NCI-H2196 treated with DMSO at 0.1 percent for 48 hours (cell line): ENCODE measurements around the gene CFAP100.

Source experiments
- DNase-seq: peaks from one replicate; lab custom pipeline; 2025; ENCODE audit not compliant: unreplicated experiment; lab: John Stamatoyannopoulos, UW

The CFAP100 gene

DNA sequence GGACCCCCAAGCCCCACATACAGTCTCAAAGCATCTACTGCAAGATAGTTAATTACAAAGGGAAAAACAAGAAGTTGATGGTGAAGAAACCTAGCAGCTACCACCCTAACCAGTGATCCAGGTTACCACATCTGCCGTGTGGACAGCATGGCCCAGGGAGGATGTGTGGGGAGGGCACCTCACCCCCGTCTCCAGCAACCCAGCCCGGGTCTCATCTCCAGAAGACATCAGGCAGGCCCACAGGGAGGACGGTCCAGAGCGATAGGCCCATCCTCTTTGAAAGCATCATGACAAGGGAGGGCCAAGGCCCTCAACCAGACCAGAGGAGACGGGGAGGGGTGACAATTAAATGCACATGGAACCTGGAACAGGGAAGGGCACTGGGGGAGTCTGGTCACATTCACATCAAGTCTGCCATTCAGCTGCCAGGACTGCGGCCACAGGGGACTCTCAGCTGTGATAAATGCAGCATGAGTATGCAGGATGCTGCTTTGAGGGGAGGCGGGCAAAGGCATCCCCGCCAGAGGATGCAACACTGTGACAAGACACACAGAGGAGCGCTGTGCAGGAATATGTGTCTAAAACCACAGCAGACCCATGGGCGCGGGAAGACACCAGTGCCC lies 62.2 kb downstream of the CFAP100 start:
- no peak for DNase-seq

DNA sequence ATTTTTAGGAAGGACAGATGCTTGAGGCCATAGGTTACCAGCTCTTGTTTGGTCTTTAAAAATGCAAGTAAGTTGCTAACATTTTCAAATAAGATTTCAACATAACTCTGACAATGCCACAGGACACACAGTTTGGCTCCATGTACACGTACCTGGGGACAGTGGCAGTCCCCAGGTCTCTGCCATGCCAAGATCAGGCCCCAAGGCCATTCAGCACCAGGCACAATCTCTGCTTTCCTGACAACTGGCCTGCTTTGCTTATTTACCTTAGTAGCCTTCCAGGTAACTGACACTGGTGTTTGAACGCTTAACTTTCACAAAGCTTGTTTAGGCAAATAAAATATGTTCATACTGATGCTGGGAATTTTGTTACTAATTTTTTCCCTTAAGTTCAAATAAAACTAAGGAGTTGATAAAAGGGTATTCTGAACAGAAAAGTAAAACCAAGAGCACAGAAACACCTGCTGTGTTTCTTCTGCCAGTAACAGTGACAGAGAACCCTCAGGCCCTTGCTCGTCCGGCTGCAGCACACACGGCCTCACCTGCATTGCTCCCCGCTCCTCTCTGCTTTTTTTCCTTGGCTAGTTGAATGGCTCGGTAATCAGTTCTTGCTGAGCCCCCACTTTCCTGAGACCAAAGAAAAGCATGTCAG lies 64.5 kb downstream of the CFAP100 start:
- no peak for DNase-seq

DNA sequence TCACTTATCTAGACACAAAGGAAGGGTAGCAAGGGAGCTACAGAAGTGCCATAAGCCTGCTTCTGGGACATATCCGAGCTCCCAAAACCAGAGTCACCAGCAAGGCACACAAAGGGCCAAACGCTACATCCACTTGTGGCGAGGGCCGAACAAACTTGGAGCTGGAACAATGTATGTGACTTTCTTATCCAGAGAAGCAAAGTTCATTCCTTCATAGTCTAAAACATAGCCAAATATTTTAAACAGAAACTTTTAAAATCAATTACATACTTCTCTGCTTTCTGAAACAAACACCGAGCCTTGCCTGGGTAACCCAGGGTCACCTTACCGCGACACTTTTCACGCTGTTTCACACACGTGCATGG lies 65.0 kb downstream of the CFAP100 start:
- no peak for DNase-seq

- no peak for DNase-seq
Observed at GRCh38 chr3:126460381-126460780, 65.7 kb downstream of the CFAP100 start.

GRCh38 chr3:126461450-126462070 lies 66.9 kb downstream of the CFAP100 start:
- DNase-seq, result no peak

DNA sequence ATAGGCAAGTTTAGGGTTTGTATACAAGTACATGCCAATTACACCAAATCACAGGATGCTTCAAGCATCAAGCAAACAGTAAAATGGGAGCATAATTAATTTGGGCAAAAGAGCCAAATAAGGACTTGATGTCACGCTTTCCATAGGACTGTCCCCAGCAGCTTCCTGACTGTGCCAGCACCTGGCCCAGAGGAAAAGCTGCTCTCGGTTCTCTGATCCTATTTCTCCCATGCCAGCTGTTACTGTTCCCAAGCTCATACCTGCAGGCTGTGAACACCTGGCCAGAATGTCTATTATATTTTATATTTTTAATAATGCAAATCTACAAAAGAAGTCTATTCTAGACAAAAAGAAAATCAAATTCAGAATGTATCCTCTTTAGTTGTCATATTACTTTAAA lies 68.8 kb downstream of the CFAP100 start:
- no peak for DNase-seq

- DNase-seq, result no peak
Observed at GRCh38 chr3:126464093-126464492, 69.4 kb downstream of the CFAP100 start.

DNA sequence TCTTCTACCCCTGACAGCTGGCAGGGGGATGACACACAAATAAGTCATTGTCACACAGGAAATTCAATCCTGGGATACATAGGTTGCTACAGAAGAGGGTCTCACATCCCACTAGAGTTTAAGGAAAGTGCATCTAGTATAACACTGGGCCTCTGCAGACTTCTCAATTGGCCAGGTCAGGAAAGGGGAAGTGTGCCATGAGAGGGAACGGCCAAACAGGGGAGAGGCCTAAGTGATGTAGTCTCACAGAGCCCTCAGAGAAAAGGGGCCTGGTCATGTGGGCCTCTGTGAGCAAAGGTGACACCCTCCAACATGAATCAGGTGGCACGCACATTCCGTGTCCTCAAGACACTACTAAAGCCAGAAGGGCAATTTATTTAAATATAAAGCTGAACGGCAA lies 69.8 kb downstream of the CFAP100 start:
- DNase-seq, result no peak

GRCh38 chr3:126464997-126465396 lies 70.3 kb downstream of the CFAP100 start:
- no peak for DNase-seq

DNA sequence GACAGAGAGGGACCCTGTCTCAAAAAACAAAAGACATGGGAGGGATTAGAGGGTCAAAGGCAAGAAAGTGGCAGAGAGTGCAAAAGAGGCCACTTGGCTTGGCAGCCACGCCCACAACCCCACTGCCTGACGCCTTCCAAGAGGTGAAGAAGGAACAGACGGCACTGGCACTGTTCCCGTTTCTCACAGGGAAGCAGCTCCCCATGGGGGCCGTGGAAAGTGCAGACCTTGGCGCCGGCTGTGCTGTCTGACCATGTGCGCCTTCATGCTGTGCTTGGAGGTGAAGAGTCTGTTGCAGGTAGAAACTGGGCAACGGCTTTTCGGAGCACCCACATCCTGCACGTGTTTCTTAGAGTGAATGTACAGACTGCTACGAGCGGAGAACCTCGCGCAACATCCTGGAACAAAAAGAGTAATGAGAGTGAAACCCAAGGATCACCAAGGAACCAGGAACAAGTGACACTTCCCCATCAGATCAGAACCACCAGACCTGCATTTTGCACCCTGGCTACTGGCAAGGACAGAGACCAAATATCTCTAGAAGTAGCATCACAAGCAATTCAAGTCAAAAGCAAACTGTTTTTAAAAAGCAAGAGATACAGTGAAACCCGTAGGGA lies 71.3 kb downstream of the CFAP100 start:
- DNase-seq, result no peak

- DNase-seq, result peak; percentile 19
Observed at GRCh38 chr3:126466886-126467610, 72.3 kb downstream of the CFAP100 start.

GRCh38 chr3:126467611-126467955 lies 72.9 kb downstream of the CFAP100 start:
- DNase-seq, result no peak

GRCh38 chr3:126468028-126468891 lies 73.6 kb downstream of the CFAP100 start:
- no peak for DNase-seq

DNA sequence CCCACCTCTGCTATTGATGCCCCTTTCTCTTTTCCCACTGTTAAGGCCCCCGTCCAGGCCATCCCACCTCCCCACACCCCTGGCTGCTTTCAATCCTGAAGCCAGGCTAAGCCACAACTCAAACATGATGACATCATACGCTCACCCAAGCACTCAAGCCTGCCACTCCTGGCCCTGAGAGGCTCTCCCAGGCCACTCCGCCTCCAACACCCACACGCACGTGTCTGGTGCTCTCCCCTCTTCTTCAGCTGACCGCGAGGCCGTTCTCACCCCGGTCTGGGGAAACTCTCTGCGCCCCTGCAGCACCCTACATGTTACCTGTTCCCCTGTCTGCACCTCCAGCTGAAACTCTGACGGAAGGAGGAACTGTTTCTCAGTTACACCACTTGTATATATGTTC lies 74.8 kb downstream of the CFAP100 start:
- no peak for DNase-seq

GRCh38 chr3:126472277-126473006 lies 77.7 kb downstream of the CFAP100 start:
- peak; percentile 63 for DNase-seq

DNA sequence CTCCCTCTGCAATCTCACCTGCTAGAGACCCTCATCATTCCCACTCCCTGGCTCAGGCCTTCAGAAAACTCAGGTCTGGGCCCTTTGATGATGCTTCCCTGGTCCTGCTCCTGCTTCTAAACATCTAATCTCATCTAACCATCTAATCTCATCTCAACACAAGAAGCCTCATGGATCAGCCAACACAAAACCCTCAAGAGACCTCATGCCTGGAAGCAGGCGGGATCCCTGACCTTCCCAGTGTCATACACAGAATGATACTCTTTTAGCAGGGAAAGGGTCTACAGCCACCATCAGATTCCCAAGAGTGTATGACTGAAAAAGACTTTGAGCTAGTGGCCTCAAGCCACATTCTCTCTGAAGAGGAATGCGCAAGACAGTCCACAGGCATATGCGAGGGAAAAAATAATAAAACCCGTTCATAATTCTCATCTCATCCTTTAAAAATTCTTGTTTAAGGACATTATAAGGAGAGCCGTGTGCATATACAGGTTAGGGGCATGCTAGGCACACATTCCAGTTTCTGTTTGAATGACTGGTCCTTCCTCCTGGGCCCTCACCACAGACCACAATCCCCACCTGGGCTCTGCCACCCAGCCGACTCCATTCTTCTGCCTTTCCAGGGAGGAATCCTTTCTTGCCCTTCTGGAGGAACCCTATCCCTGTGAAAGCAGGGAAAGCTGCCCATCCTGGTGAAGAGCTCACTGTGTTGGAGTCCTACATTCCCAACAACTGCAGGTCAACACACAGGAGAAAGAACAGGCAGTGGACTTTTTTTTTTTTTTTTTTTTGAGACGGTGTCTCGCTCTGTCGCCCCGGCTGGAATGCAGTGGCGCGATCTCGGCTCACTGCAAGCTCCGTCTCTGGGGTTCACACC lies 78.8 kb downstream of the CFAP100 start:
- no peak for DNase-seq

DNA sequence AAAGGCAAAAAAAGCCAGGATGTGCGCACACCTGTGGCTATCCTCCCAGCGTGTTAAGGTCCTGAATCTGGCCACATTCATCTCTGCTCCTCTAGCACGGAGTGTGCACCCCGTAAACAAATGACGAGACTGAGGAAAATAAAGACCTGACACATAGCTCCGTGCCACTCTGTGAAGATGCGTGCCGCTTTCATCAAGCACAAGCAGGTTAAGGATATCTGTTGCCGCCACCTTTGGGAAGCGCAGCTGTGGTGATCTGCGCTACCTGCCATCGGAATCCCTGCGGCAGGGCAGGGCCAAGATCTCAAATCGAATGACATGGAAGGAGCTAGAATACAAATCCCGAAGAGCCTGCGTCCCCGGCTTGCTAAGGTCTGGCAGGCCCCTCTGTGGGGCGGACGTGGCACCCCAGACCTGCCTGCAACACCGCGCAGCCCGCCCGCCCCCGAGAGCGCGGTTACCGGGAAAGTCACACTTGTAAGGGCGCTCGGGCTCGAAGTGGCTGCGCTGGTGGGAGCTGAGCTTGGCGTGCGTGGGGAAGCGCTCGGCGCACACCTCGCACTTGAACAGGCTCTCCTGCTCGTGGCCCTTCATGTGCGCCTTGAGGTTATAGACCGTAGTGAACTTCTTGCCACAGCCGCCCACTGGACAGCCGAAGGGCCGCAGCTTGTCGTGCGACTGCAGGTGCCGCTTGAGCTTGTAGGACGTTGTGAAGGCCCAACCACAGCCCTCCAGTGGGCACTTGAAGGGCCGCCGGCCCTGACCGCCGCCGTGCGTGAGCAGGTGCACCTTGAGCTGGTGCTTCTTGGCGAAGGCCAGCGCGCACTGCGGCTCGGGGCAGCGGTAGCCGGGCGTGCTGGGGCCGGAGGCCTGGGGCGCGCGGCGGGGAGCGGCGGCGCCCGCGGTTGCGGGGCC lies 80.0 kb downstream of the CFAP100 start:
- DNase-seq, result no peak
